GM23338 (cell line): ENCODE measurements around the gene ITGB1BP1. TPM values are rescaled to one million over a fixed set of nuclear protein-coding genes. Genes with fewer than 3 reads are reported as not detected.

Experiments
- ATAC-seq: fragments of 200-7000 bp; cut with Tn5 transposase; 3 replicates; pipeline ENCODE4 v1.9.1; 2020
- DNase-seq: peaks from one replicate; pipeline ENCODE4 v3.0.0-alpha.2; 2015; ENCODE audit warnings: low spot score
- H2AFZ ChIP-seq: fragments of 200-600 bp; sonication (generic); 2 replicates; pipeline ENCODE4 v1.8.0; 2016; ENCODE audit warnings: antibody characterized with exemption, mild to moderate bottlenecking, moderate library complexity
- H3F3A ChIP-seq: fragments of 200-600 bp; sonication (generic); replicated peaks from 2 replicates; pipeline ENCODE4 v1.8.0; 2017; ENCODE audit warnings: antibody characterized with exemption, mixed run types, low read depth
- H3K27ac ChIP-seq: fragments of 200-600 bp; sonication (generic); 2 replicates; pipeline ENCODE4 v1.6.1; 2016; ENCODE audit warnings: low read depth
- H3K27me3 ChIP-seq: fragments of 200-600 bp; sonication (generic); 2 replicates; pipeline ENCODE4 v1.8.0; 2016; ENCODE audit warnings: mild to moderate bottlenecking, mixed run types, moderate library complexity; ENCODE audit not compliant: insufficient read depth
- H3K36me3 ChIP-seq: fragments of 200-600 bp; sonication (generic); 2 replicates; pipeline ENCODE4 v1.8.0; 2016; ENCODE audit warnings: mild to moderate bottlenecking; ENCODE audit not compliant: insufficient read depth
- H3K4me1 ChIP-seq: fragments of 200-600 bp; sonication (generic); 2 replicates; pipeline ENCODE4 v1.8.0; 2016; ENCODE audit warnings: mild to moderate bottlenecking, moderate library complexity; ENCODE audit not compliant: insufficient read depth
- H3K4me2 ChIP-seq: fragments of 200-600 bp; sonication (generic); 2 replicates; pipeline ENCODE4 v1.7.1; 2017; ENCODE audit warnings: mixed run types
- H3K4me3 ChIP-seq: fragments of 200-600 bp; sonication (generic); 2 replicates; pipeline ENCODE4 v1.6.1; 2016; ENCODE audit warnings: mixed run types
- H3K79me2 ChIP-seq: fragments of 200-600 bp; sonication (generic); replicated peaks from 2 replicates; pipeline ENCODE4 v1.8.0; 2017; ENCODE audit warnings: mild to moderate bottlenecking; ENCODE audit not compliant: insufficient read depth
- H3K9me2 ChIP-seq: fragments of 200-600 bp; sonication (generic); 2 replicates; pipeline ENCODE4 v1.8.0; 2017; ENCODE audit not compliant: insufficient read depth
- H4K20me1 ChIP-seq: fragments of 200-600 bp; sonication (generic); replicated peaks from 2 replicates; pipeline ENCODE4 v1.8.0; 2017; ENCODE audit warnings: mild to moderate bottlenecking; ENCODE audit not compliant: insufficient read depth
- H3K27ac Mint-ChIP-seq: 2 replicates; pipeline ENCODE4 v1.8.0; 2020; ENCODE audit warnings: inconsistent platforms, mild to moderate bottlenecking, moderate library complexity, mixed read lengths
- H3K27me3 Mint-ChIP-seq: 3 replicates; pipeline ENCODE4 v1.8.0; 2022; ENCODE audit warnings: low read depth, mild to moderate bottlenecking, moderate library complexity, mixed read lengths, inconsistent platforms; ENCODE audit not compliant: insufficient read depth, poor library complexity
- H3K36me3 Mint-ChIP-seq: 3 replicates; pipeline ENCODE4 v1.8.0; 2021; ENCODE audit warnings: low read depth, mild to moderate bottlenecking, inconsistent platforms, moderate library complexity, mixed read lengths
- H3K4me1 Mint-ChIP-seq: 3 replicates; pipeline ENCODE4 v1.8.0; 2020; ENCODE audit warnings: mild to moderate bottlenecking, inconsistent platforms, mixed read lengths
- H3K4me3 Mint-ChIP-seq: 3 replicates; pipeline ENCODE4 v1.8.0; 2021; ENCODE audit warnings: moderate library complexity, mild to moderate bottlenecking, inconsistent platforms, mixed read lengths
- H3K9me3 Mint-ChIP-seq: 3 replicates; pipeline ENCODE4 v1.8.0; 2020; ENCODE audit warnings: moderate library complexity, mild to moderate bottlenecking, inconsistent platforms, mixed read lengths
- CREB1 ChIP-seq: fragments of 250-450 bp; sonication (Bioruptor Pico); IDR thresholded peaks from 2 replicates; pipeline ENCODE4 v1.5.0; 2020; ENCODE audit warnings: low read depth, mild to moderate bottlenecking, moderate library complexity
- EZH2 ChIP-seq: fragments of 200-600 bp; sonication (generic); IDR thresholded peaks from one replicate; pipeline ENCODE4 v1.8.0; 2017; ENCODE audit warnings: antibody characterized with exemption, mild to moderate bottlenecking, low read depth; ENCODE audit not compliant: unreplicated experiment
- EZH2phosphoT487 ChIP-seq: fragments of 200-600 bp; sonication (generic); IDR thresholded peaks from one replicate; pipeline ENCODE4 v1.8.1; 2018; ENCODE audit warnings: antibody characterized with exemption; ENCODE audit not compliant: unreplicated experiment
- JUNB ChIP-seq: IDR thresholded peaks from one replicate; pipeline ENCODE4 v1.6.1; 2016; ENCODE audit warnings: antibody characterized with exemption; ENCODE audit not compliant: unreplicated experiment
- NANOG ChIP-seq: IDR thresholded peaks from 2 replicates; pipeline ENCODE4 v1.6.1; 2016; ENCODE audit warnings: antibody characterized with exemption, borderline replicate concordance
- POLR2AphosphoS5 ChIP-seq: IDR thresholded peaks from 2 replicates; pipeline ENCODE4 v1.6.1; 2016; ENCODE audit warnings: antibody characterized with exemption, low read depth
- STAT1 ChIP-seq: IDR thresholded peaks from one replicate; pipeline ENCODE4 v1.6.1; 2016; ENCODE audit warnings: antibody characterized with exemption; ENCODE audit not compliant: unreplicated experiment
- ZNF114 ChIP-seq: fragments of 250-450 bp; sonication (Bioruptor Pico); IDR thresholded peaks from 2 replicates; pipeline ENCODE4 v1.5.0; 2020; ENCODE audit warnings: mild to moderate bottlenecking, moderate library complexity
- ZNF331 ChIP-seq: fragments of 250-450 bp; sonication (Bioruptor Pico); IDR thresholded peaks from 2 replicates; pipeline ENCODE4 v1.5.0; 2020; ENCODE audit warnings: low read depth, mild to moderate bottlenecking, moderate library complexity
- polyA plus RNA-seq: library from polyadenylated mRNA; unstranded; fragments of >200 nt; fragmentation: Nextera tagmentation; extraction: Ambion mirVana; gene quantifications from 2 replicates; pipeline ENCODE4 v1.2.1, GENCODE V29; 2016
- total RNA-seq: library from RNA; depleted of rRNA; stranded (reverse); fragments of >200 nt; shearing (Covaris generic); gene quantifications from 2 replicates; pipeline ENCODE4 v1.2.3, GENCODE V29; 2014
- TF ChIP-seq, protein P1 (sequence below): IDR thresholded peaks from 2 replicates; pipeline ENCODE4 v1.6.1; 2016; ENCODE audit warnings: antibody characterized with exemption
- TF ChIP-seq, protein P2 (sequence below): IDR thresholded peaks from one replicate; pipeline ENCODE4 v1.6.1; 2018; ENCODE audit warnings: antibody characterized with exemption; ENCODE audit not compliant: unreplicated experiment
- TF ChIP-seq, protein P3 (sequence below), 2 experiments: fragments of 200-600 bp in 1 of 2; sonication (generic) in 1 of 2; conservative IDR thresholded peaks; 2 replicates each; pipeline versions ENCODE4 v1.5.1 to v1.6.1; 2016 to 2017; ENCODE audit warnings: antibody characterized with exemption in 2 of 2, low read depth in 2 of 2, mild to moderate bottlenecking in 2 of 2, moderate library complexity in 1 of 2
- TF ChIP-seq, protein P4 (sequence below): fragments of 250-450 bp; sonication (Bioruptor Pico); IDR thresholded peaks from 2 replicates; pipeline ENCODE4 v1.5.0; 2020; ENCODE audit warnings: mild to moderate bottlenecking, moderate library complexity

ITGB1BP1 gene
- total and polyA plus RNA-seq, 2 experiments from 2014 or later: 29.1 to 63.5 TPM

DNA sequence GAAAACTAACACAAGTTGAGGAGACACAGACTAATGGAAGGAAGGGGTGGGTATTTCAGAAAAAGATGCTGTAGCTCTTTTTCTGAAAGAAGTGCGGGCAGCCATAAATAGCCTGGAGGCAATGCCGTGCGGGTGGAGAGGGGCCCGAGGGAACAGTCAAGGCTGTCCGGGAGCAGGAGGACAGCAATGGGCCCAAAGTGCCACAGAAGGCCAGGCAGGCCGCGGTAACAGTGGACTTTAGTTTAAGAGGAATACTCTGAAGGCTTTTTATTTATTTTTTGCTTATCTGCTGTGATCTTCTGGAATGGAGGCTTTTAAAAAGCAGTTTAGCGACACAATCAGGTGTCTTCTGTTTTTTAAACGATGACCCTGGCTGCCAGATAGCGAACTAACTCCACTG is 2.8 kb downstream of the ITGB1BP1 start:
- Mint-ChIP-seq H3K36me3 (no peaks in the 10 kb centered on the region), H3K27me3 (peaks cover 15% of the 10 kb centered on the region), H3K27ac (no peak overlapping the region), H3K4me3 (no peak overlapping the region), H3K4me1 (peaks cover 9% of the 10 kb centered on the region), H3K9me3 (no peaks in the 10 kb centered on the region)
- Histone ChIP-seq H3K4me2 (no peak overlapping the region), H3K36me3 (no peaks in the 10 kb centered on the region; the same call in 1 of the 2 replicates), H3F3A (0 out of 2 replicates have a peak, but pooled peaks cover 3% of the 10 kb centered on the region), H2AFZ (no peak overlapping the region), H3K27me3 (no peaks in the 10 kb centered on the region), H4K20me1 (peaks cover 21% of the 10 kb centered on the region; the same call in 1 of the 2 replicates), H3K27ac (no peak overlapping the region), H3K79me2 (peaks cover 57% of the 10 kb centered on the region), H3K4me1 (peaks cover 7% of the 10 kb centered on the region), H3K9me2 (no peaks in the 10 kb centered on the region), H3K4me3 (no peak overlapping the region)
- DNase-seq: no peak
- no peak for ATAC-seq
- no peak for TF ChIP-seq STAT1
- no peak for TF ChIP-seq NANOG
- TF ChIP-seq, protein P1, sequence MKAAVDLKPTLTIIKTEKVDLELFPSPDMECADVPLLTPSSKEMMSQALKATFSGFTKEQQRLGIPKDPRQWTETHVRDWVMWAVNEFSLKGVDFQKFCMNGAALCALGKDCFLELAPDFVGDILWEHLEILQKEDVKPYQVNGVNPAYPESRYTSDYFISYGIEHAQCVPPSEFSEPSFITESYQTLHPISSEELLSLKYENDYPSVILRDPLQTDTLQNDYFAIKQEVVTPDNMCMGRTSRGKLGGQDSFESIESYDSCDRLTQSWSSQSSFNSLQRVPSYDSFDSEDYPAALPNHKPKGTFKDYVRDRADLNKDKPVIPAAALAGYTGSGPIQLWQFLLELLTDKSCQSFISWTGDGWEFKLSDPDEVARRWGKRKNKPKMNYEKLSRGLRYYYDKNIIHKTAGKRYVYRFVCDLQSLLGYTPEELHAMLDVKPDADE: no peak
- TF ChIP-seq, protein P2, sequence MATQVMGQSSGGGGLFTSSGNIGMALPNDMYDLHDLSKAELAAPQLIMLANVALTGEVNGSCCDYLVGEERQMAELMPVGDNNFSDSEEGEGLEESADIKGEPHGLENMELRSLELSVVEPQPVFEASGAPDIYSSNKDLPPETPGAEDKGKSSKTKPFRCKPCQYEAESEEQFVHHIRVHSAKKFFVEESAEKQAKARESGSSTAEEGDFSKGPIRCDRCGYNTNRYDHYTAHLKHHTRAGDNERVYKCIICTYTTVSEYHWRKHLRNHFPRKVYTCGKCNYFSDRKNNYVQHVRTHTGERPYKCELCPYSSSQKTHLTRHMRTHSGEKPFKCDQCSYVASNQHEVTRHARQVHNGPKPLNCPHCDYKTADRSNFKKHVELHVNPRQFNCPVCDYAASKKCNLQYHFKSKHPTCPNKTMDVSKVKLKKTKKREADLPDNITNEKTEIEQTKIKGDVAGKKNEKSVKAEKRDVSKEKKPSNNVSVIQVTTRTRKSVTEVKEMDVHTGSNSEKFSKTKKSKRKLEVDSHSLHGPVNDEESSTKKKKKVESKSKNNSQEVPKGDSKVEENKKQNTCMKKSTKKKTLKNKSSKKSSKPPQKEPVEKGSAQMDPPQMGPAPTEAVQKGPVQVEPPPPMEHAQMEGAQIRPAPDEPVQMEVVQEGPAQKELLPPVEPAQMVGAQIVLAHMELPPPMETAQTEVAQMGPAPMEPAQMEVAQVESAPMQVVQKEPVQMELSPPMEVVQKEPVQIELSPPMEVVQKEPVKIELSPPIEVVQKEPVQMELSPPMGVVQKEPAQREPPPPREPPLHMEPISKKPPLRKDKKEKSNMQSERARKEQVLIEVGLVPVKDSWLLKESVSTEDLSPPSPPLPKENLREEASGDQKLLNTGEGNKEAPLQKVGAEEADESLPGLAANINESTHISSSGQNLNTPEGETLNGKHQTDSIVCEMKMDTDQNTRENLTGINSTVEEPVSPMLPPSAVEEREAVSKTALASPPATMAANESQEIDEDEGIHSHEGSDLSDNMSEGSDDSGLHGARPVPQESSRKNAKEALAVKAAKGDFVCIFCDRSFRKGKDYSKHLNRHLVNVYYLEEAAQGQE: no peak
- no peak for TF ChIP-seq ZNF331 (CRISPR knock-in tag)
- no peak for TF ChIP-seq JUNB
- no peak for TF ChIP-seq ZNF114
- no peak for TF ChIP-seq EZH2
- TF ChIP-seq EZH2phosphoT487: no peak
- no peak for TF ChIP-seq POLR2AphosphoS5
- TF ChIP-seq, protein P3, sequence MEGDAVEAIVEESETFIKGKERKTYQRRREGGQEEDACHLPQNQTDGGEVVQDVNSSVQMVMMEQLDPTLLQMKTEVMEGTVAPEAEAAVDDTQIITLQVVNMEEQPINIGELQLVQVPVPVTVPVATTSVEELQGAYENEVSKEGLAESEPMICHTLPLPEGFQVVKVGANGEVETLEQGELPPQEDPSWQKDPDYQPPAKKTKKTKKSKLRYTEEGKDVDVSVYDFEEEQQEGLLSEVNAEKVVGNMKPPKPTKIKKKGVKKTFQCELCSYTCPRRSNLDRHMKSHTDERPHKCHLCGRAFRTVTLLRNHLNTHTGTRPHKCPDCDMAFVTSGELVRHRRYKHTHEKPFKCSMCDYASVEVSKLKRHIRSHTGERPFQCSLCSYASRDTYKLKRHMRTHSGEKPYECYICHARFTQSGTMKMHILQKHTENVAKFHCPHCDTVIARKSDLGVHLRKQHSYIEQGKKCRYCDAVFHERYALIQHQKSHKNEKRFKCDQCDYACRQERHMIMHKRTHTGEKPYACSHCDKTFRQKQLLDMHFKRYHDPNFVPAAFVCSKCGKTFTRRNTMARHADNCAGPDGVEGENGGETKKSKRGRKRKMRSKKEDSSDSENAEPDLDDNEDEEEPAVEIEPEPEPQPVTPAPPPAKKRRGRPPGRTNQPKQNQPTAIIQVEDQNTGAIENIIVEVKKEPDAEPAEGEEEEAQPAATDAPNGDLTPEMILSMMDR (conservative IDR thresholded peaks at IDR 0.05; ENCODE audit: low read depth in 2 of 2): no peak
- TF ChIP-seq, protein P4, sequence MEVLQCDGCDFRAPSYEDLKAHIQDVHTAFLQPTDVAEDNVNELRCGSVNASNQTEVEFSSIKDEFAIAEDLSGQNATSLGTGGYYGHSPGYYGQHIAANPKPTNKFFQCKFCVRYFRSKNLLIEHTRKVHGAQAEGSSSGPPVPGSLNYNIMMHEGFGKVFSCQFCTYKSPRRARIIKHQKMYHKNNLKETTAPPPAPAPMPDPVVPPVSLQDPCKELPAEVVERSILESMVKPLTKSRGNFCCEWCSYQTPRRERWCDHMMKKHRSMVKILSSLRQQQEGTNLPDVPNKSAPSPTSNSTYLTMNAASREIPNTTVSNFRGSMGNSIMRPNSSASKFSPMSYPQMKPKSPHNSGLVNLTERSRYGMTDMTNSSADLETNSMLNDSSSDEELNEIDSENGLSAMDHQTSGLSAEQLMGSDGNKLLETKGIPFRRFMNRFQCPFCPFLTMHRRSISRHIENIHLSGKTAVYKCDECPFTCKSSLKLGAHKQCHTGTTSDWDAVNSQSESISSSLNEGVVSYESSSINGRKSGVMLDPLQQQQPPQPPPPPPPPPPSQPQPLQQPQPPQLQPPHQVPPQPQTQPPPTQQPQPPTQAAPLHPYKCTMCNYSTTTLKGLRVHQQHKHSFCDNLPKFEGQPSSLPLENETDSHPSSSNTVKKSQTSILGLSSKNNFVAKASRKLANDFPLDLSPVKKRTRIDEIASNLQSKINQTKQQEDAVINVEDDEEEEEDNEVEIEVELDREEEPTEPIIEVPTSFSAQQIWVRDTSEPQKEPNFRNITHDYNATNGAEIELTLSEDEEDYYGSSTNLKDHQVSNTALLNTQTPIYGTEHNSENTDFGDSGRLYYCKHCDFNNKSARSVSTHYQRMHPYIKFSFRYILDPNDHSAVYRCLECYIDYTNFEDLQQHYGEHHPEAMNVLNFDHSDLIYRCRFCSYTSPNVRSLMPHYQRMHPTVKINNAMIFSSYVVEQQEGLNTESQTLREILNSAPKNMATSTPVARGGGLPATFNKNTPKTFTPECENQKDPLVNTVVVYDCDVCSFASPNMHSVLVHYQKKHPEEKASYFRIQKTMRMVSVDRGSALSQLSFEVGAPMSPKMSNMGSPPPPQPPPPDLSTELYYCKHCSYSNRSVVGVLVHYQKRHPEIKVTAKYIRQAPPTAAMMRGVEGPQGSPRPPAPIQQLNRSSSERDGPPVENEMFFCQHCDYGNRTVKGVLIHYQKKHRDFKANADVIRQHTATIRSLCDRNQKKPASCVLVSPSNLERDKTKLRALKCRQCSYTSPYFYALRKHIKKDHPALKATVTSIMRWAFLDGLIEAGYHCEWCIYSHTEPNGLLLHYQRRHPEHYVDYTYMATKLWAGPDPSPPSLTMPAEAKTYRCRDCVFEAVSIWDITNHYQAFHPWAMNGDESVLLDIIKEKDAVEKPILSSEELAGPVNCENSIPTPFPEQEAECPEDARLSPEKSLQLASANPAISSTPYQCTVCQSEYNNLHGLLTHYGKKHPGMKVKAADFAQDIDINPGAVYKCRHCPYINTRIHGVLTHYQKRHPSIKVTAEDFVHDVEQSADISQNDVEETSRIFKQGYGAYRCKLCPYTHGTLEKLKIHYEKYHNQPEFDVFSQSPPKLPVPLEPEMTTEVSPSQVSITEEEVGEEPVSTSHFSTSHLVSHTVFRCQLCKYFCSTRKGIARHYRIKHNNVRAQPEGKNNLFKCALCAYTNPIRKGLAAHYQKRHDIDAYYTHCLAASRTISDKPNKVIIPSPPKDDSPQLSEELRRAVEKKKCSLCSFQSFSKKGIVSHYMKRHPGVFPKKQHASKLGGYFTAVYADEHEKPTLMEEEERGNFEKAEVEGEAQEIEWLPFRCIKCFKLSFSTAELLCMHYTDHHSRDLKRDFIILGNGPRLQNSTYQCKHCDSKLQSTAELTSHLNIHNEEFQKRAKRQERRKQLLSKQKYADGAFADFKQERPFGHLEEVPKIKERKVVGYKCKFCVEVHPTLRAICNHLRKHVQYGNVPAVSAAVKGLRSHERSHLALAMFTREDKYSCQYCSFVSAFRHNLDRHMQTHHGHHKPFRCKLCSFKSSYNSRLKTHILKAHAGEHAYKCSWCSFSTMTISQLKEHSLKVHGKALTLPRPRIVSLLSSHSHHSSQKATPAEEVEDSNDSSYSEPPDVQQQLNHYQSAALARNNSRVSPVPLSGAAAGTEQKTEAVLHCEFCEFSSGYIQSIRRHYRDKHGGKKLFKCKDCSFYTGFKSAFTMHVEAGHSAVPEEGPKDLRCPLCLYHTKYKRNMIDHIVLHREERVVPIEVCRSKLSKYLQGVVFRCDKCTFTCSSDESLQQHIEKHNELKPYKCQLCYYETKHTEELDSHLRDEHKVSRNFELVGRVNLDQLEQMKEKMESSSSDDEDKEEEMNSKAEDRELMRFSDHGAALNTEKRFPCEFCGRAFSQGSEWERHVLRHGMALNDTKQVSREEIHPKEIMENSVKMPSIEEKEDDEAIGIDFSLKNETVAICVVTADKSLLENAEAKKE (CRISPR knock-in tag): no peak
- TF ChIP-seq CREB1 (CRISPR knock-in tag): no peak
